ENCODE data around the gene FZD7.

FZD7 gene

DNA sequence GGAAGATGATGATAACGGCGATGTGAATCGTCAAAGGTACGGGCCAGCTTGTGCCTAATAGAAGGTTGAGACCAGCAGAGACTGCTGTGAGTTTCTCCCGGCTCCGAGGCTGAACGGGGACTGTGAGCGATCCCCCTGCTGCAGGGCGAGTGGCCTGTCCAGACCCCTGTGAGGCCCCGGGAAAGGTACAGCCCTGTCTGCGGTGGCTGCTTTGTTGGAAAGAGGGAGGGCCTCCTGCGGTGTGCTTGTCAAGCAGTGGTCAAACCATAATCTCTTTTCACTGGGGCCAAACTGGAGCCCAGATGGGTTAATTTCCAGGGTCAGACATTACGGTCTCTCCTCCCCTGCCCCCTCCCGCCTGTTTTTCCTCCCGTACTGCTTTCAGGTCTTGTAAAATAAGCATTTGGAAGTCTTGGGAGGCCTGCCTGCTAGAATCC lies 3.0 kb downstream of the FZD7 start:
- no peak overlapping the region for H3K27ac ChIP-seq
- no peak for TF ChIP-seq ZFX (IDR thresholded peaks at IDR 0.05)
- TF ChIP-seq, protein P1, sequence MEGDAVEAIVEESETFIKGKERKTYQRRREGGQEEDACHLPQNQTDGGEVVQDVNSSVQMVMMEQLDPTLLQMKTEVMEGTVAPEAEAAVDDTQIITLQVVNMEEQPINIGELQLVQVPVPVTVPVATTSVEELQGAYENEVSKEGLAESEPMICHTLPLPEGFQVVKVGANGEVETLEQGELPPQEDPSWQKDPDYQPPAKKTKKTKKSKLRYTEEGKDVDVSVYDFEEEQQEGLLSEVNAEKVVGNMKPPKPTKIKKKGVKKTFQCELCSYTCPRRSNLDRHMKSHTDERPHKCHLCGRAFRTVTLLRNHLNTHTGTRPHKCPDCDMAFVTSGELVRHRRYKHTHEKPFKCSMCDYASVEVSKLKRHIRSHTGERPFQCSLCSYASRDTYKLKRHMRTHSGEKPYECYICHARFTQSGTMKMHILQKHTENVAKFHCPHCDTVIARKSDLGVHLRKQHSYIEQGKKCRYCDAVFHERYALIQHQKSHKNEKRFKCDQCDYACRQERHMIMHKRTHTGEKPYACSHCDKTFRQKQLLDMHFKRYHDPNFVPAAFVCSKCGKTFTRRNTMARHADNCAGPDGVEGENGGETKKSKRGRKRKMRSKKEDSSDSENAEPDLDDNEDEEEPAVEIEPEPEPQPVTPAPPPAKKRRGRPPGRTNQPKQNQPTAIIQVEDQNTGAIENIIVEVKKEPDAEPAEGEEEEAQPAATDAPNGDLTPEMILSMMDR (conservative IDR thresholded peaks at IDR 0.05), result no peak

DNA sequence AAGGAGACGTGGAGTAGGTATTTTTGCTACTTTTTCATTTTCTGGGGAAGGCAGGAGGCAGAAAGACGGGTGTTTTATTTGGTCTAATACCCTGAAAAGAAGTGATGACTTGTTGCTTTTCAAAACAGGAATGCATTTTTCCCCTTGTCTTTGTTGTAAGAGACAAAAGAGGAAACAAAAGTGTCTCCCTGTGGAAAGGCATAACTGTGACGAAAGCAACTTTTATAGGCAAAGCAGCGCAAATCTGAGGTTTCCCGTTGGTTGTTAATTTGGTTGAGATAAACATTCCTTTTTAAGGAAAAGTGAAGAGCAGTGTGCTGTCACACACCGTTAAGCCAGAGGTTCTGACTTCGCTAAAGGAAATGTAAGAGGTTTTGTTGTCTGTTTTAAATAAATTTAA lies 3.4 kb downstream of the FZD7 start:
- TF ChIP-seq ZFX (IDR thresholded peaks at IDR 0.05), result no peak
- TF ChIP-seq, protein P1 (conservative IDR thresholded peaks at IDR 0.05), result no peak
- H3K27ac ChIP-seq, result no peak overlapping the region

DNA sequence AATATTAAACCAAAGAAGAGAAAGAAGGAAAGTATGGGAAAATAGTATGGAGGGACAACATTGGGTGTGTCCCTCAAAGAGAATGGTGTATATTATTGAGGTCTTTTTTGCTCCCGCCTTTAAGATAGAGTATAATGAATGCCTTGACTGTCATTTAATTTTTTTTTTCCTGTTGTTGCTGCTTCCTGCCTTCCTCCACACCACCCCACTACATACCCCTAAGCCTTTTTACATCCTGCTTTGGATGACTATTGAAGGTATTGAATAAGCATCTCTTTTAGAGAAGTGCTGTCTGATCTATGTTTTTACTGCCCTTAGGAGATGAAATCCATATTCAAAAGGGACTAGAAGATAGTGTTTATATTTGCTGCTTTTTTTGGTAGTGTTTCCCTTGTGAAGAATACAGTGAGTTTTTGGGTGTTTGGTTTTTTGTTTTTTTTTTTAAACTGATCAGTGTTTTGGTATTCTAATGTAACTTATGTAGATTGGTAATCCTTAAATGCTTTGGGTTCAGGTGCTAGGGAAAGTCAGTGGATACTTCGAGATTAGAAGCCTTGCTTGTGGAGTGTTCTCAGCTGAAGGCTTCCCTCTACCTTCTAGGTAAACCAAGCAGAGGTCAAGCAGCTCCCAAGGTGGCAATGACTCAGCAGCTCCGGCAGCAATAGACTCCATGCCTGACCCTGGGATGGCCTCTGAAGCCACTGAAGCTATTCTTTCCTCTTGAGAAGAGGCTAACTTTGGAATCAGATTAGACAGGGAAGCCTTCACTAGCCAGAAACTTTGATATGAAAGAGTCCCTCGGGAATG lies 5.0 kb downstream of the FZD7 start:
- TF ChIP-seq, protein P1 (conservative IDR thresholded peaks at IDR 0.05), result no peak
- TF ChIP-seq ZFX (IDR thresholded peaks at IDR 0.05), result no peak
- H3K27ac ChIP-seq, result no peak overlapping the region

DNA sequence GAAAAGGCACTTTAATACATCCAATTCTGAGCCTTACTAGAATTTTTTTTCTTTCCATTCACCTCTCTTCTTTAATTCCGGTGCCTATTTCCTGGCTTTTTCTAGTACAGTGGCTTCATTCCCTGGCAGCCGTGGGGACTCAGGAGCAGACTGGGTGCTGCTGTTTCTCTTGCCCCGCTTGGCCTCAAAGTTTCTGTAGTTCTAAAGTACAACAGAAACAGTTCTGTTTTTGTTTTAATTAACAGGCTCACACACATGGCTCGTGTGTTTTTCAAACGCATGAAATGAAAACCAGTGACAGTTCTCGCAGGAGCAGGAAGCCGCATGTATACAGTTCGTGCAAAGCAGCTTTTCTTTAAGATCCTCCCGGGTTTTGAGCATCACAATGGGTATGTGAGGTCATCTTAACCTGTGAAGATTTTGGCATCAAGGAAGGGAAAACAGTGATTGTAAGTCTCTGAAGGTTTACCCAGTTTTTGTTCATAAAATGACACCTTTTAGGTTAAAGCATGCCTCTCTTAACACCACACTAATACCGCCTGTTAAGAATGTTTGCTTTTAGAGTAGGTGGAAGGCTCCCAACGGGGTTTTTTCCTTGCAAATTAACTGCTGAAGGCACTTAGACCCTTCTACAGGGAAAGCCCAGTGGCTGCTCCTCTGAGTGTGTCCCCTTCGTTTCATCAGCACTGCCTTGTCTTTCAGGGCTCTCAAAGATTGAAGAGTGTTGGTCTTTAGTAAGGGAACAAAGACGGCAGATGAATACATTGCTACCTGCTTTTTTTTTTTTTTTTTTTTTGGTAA lies 5.8 kb downstream of the FZD7 start:
- H3K27ac ChIP-seq, result no peak overlapping the region
- TF ChIP-seq ZFX (IDR thresholded peaks at IDR 0.05), result no peak
- TF ChIP-seq, protein P1 (conservative IDR thresholded peaks at IDR 0.05), result no peak

DNA sequence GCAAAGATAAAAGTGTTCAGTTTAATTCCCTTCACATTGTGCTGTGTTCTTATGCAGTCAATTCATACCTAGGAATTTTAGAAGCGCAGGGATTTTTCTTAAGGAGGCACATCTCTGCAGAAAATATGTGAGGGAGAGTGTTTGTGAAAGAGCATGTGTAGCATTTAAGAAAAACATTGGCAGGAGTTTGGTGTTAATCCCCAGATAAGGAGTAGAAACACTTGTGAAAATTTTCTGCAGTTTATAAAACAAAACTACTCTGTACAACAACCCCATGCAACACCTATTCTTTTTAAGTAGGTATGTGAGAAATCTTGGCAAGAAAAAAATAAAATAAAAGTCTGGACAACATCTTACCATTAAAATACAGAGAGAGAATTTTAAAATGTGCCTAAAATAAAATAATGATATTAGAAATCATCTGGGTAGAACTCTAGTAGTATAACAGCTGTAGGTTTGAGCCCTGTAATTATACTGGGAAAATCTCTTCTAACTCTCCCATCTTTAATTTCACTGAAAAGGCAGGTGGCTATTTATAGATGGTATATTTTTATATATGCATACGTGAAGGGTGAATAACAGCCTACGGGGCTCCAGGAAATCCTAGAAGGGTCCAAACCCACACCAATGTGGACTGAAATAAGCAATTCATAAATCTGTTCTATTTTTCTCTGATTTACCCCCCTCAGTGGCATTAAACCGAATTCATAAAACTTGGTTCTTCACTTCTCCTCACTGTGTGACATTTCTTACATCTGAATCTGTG lies 6.6 kb downstream of the FZD7 start:
- no peak overlapping the region for H3K27ac ChIP-seq
- TF ChIP-seq, protein P1 (conservative IDR thresholded peaks at IDR 0.05), result no peak
- TF ChIP-seq ZFX (IDR thresholded peaks at IDR 0.05), result no peak

DNA sequence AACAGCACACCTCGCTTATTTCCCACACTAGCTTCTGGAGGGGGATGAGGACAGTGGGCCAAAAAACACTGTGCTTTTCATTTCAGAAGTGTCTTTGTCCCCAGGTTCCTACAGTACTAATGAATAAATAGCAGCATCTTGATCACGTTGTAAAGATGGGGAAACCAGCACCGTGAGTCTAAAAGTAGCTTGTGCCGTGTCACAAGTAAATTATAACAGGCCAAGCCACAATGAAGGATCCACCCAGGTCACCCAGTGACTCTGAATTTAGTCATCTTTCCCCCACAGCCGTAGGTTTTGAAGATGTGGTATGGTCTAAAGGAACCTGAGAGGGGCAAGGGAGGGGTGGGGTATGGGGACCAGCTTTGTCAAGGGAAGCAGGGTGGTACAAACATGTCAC lies 8.8 kb downstream of the FZD7 start:
- no peak overlapping the region for H3K27ac ChIP-seq
- TF ChIP-seq ZFX (IDR thresholded peaks at IDR 0.05), result no peak
- TF ChIP-seq, protein P1 (conservative IDR thresholded peaks at IDR 0.05), result no peak

Measured in C4-2B (cell line).